GM23248 (cell line): ENCODE measurements around the gene DDX3X.

Source experiments
- EZH2 ChIP-seq: fragments of 200-600 bp; sonication (generic); IDR thresholded peaks from 2 replicates; pipeline ENCODE4 v1.6.1; 2018; ENCODE audit warnings: antibody characterized with exemption, mild to moderate bottlenecking; ENCODE audit not compliant: insufficient read depth, poor library complexity, severe bottlenecking
- EZH2phosphoT487 ChIP-seq: fragments of 200-600 bp; sonication (generic); IDR thresholded peaks from 2 replicates; pipeline ENCODE4 v1.6.1; 2018; ENCODE audit warnings: antibody characterized with exemption, moderate library complexity, mild to moderate bottlenecking, low read depth; ENCODE audit not compliant: insufficient read depth

DNA sequence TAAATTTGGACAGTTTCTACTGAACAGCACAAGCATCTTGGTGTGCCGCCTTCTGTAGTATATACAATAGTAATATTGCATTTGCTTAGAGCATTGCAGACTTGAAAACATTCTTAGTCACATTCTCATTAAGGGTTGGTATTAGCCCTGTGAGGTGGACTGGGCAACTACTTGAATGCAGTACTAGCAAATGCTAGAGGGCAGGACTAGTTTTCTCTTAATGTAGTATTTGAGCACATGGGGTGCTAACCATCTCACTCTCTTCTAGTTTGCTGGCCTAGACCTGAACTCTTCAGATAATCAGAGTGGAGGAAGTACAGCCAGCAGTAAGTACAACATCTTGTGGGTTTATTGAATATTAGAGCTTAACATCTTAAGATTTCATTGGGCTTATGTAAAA, 3.2 kb downstream of the DDX3X start:
- no peak for TF ChIP-seq EZH2
- TF ChIP-seq EZH2phosphoT487, result no peak
